NOMO-1 treated with DMSO at 0.1 percent for 48 hours (cell line): ENCODE results near the gene FTO.
"Not testable (repeated sequence)": the region's sequence is repeated elsewhere in the genome, so short reads cannot be mapped to it uniquely, and the experiment has no call there.

Experiments used
- DNase-seq: peaks from one replicate; lab custom pipeline; 2025; ENCODE audit not compliant: unreplicated experiment; lab: John Stamatoyannopoulos, UW

The FTO gene

DNA sequence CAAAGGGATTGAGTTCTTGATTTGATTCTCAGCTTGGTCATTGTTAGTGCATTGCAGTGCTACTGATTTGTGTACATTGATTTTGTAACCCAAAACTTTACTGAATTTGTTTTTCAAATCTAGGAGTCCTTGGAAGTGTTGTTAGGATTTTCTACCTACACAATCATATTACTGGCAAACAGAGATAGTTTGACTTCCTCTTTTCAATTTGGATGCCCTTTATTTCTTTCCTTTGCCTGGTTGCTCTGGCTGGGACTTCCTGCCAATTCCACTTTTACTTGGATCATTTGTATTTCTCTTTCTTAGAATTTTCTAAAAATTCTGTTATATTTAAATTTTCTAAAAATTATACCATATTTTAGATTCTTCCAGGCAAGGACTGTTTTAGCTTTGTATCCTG lies 151.1 kb downstream of the FTO start:
- DNase-seq: no peak

DNA sequence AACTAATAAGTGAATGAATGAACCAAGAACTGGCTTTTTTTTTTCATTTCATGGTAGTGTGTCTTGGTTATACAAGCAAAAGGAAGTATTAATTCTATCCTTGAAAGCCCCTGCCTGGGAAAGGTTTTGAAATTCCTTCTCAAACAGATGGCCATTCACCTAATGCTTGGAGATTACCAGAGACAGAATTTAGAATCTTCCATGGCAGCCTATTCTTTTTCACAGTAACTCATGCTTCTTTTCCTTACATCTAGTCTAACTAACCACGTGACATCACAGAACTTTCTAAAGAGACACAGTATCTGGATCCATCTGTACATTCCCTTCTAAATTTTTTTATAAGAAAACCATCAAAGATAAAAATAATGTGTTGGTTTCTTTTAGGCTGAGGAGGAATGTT lies 151.6 kb downstream of the FTO start:
- DNase-seq: no peak

DNA sequence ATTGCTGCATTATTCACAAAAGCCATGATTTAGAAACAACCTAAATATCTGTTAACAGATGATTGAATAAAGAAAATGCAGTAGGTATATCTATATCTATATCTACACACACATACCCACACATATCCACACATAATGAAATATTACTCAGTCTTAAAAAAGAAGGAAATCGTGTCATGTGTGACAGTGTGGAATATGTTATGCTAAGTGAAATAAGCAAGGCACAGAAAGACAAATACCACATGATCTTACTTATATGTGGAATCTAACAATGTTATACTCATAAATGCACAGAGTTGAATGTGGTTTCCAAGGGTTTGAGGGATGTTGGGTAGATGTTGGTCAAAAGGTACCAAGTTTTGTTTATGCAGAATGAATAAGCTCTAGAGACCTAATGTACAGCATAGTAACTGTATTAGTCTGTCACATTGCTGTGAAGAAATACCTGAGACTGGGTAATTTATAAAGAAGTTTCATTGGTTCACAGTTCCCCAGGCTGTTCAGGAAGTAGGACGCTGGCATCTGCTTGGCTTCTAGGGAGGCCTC lies 156.1 kb downstream of the FTO start:
- DNase-seq: no peak

DNA sequence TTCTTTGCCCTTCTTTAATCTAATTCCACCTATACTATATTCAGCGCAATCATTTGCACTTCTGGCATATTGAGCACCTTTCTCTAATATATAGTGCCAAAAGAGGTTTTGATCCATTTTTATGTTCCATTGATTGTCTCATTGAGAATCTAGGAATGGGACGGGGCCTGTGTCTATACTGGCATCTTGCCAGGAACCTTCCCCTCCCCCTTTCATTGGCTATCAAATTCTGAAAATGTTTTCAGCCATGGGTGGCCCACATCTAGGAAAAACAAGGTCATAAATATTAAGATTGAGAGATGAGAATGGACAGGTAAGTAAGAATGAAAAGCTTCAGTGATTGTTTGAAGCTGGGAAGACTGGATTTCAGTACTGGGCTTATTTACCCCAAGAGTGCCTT lies 159.9 kb downstream of the FTO start:
- no peak for DNase-seq

GRCh38 chr16:53864819-53865493 lies 161.0 kb downstream of the FTO start:
- peak; percentile 72 for DNase-seq

DNA sequence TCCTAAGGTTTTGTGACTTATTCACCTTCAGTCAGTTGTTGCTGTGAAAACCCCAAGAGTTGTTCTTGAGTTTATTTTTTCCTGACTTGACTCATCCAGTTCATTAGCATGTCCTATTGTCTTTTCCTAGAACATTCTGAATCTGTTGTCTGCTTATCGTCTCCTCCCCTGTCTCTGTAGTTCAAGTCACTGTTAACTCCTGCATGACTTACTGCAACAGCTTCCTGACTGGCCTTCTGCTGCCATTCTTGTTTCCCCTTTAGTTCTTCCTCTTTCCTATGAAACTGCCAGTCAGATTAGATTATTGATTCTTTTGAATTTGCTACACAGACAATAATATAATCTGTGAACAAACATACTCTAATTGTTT lies 161.5 kb downstream of the FTO start:
- DNase-seq: peak; percentile 93

DNA sequence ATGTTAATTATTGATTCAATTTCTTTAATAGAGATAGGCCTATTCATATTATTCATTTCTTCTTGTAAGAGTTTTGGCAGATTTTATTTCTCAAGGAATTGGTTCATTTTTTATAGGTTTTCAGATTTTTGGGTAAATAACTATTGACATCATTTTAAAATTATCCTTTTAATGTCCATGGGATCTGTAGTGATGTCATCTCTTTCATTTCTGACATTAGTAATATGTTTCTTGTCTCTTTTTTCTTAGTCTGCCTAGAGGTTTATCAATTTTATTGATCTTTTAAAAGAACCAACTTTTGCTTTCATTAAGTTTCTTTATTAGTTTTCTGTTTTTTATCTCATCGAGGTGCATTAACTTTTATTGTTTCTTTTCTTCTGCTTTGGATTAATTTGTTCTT lies 162.6 kb downstream of the FTO start:
- DNase-seq: no peak

GRCh38 chr16:53870831-53871230 lies 166.9 kb downstream of the FTO start:
- no peak for DNase-seq

DNA sequence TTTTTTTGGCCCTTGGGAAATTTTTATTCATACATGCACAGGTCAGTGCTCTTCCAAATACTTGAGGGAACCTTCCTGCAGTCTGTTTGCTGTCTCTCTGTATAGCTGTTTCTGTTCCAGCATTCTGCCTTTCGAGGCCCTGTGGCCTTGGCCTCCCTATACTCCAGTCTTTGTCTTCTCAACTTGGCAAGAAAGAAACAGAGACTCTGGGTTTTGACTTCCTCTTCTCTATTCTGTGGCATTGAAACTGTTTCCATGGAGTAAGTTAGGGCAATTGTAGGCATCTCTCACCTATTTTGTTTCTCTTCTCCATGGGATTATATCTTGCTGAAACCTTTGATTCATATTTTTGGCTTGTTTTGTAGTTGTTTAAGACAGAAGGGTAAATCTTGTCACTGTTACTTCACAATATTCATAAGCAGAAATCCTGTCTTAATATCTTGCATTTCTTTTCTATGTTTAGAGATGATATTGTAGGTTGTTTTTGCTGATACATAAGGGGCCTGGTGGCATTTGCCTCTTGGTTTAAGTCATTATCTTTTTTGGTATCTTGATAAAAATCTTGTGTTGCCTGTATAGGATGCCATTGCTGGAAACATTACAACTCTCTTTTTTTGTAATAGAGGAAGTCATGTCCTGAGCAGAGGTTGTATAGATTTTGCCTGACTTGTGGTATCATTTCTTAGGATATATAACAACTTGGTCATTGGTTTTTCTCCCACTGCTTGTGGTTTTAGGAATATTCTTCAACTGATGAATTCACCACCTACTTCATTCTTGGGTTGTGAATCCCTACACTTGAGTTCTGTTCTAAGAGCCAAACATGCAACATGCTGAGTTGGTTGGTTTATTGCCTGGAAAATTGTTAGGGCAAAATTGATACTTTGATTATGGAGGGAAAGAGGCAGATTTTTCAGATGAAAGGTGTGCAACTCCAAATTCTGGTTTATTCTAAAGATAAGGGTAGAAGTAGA lies 168.6 kb downstream of the FTO start:
- peak; percentile 29 for DNase-seq

DNA sequence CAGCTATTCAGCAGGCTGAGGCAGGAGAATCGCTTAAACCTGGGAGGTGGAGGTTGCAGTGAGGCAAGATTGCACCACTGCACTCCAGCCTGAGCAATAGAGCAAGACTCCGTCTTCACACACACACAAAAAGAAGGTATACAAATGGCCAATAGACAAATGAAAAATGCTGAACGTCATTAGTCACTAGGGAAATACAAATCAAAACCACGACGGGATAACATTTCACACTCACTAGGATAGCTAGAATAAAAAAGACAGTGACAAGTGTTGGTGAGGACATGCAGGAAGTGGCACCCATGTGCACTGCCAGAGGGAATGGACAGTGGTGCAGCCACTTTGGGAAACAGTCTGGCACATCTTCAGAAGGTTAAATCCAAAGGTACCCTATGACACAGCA lies 172.9 kb downstream of the FTO start:
- no peak for DNase-seq

GRCh38 chr16:53878216-53878615 lies 174.3 kb downstream of the FTO start:
- no peak for DNase-seq

GRCh38 chr16:53881371-53881770 lies 177.4 kb downstream of the FTO start:
- no peak for DNase-seq

GRCh38 chr16:53882310-53882709 lies 178.4 kb downstream of the FTO start:
- no peak for DNase-seq

- DNase-seq: no peak
These were observed 180.8 kb downstream of the FTO start for GRCh38 chr16:53884748-53885147.

DNA sequence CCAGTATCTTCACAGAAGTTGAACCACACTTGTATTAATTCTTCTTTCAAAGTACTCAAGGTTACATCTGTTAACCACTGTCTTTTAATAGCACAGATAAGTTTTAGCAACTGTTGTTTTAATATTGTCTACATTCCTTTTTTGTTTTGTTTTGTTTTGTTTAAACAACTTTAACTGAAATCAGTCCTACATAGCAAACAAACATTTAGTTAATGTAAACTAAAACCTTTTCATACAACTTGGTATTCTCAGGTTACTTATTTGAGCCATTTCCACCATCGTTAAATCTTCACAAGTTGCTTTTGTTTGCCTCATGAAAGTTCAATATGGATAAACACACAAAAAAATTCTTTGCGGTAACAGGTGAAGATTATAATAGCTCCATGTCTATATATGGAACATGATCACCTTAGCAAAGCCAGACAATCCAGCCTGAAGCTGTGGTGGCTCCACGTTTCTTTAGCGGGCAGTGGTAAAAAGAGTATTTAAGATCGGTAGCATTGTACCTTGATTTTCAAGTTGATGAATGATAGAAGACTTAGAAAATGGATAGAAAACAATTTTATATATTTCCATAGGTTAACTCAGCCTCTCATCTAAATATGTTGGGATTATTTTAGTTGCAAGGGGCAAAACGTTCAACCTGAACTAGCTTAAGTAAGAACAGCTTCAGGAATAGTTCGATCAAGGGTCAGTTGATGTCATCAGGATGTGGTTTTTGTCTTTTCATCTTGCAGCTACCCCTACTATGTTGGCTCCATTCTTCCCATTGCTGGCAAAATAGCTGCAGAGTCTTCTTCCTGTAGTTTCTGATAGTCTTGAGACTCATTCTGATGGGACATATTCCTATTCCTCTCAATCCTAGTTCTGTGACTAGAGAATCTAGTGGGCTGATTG lies 182.8 kb downstream of the FTO start:
- no peak for DNase-seq

DNA sequence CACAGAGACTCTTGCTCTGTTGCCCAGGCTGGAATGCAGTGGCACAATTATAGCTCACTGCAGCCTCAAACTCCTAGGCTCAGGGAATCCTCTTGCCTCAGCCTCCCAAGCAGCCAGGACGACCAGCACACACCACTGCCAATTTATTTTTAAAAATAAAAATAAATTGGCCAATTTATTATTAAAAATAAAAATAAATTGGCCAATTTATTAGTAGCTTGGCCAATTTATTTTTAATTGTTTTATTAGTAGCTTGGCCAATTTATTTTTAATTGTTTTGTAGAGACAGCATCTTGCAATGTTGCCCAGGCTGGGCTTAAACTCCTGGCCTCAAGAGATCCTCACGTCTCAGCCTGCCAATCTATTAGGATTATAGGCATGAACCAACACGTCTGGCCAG lies 184.3 kb downstream of the FTO start:
- no peak for DNase-seq

DNA sequence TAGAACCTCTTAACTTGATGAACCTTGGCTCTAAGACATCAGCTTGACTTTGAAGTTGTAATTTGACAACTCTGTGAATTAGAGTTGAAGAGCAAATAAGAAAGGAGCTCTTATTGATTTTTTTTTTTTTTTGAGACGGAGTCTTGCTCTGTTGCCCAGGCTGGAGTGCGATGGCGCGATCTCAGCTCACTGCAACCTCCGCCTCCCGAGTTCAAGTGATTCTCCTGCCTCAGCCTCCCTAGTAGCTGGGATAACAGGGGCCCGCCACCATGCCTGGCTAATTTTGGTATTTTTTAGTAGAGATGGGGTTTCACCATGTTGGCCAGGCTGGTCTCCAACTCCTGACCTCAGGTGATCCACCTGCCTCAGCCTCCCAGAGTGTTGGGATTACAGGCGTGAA lies 186.9 kb downstream of the FTO start:
- DNase-seq: not testable (repeated sequence)

DNA sequence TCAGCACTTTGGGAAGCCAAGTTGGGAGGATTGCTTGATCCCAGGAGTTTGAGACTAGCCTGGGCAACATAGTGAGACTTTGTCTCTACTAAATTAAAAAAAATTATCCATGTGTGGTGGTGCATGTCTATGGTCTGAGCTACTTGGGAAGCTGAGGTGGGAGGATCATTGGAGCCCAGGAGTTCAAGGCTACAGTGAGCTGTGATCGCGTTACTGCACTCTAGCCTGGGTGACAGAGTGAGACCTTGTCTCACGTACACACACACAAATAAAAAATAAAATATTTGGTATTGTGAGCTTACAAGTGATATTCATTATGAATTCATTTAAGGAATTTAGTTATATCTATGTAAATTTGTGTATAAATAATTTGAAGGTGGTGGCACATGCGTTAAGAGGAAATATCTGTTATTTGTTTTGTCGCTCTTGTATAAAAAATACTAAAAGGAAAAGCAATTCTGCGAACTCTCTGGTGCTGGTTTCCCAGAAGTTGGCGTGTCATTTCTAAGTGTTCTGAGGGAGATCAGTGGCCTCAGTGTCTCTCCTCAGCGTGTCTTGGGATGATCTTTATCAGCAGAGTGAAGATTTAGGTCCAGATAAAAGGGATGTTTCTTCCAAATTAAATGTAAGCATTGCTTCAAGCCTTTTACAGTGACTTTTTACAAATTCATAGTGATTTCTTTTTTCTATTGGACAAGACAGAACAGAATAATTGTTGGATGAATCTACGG lies 187.6 kb downstream of the FTO start:
- no peak for DNase-seq

- DNase-seq: peak; percentile 50
These were observed 188.2 kb downstream of the FTO start for GRCh38 chr16:53892155-53892554.

GRCh38 chr16:53893731-53894435 lies 189.9 kb downstream of the FTO start:
- DNase-seq: no peak
